Colonic mucosa (tissue), 4 donors: ENCODE measurements around the gene ELMO1. TPM values are rescaled to one million over a fixed set of nuclear protein-coding genes. Genes with fewer than 3 reads are reported as not detected.

ENCODE experiments used
- DNase-seq: peaks from one replicate; pipeline ENCODE4 v3.0.0-alpha.2; 2020
- H3K27ac ChIP-seq: fragments of 200-600 bp; one replicate; pipeline ENCODE4 v1.8.0; 2021
- H3K27me3 ChIP-seq: fragments of 200-600 bp; one replicate; pipeline ENCODE4 v1.8.0; 2021
- H3K36me3 ChIP-seq: fragments of 200-600 bp; one replicate; pipeline ENCODE4 v1.8.0; 2021
- H3K4me1 ChIP-seq: fragments of 200-600 bp; one replicate; pipeline ENCODE4 v1.8.0; 2021; ENCODE audit warnings: mild to moderate bottlenecking
- H3K4me3 ChIP-seq: fragments of 200-600 bp; one replicate; pipeline ENCODE4 v1.8.0; 2021
- H3K9ac ChIP-seq, 2 donors: one replicate each; pipeline ENCODE4 v1.7.0; 2013; ENCODE audit warnings: control low read depth in 2 of 2, low read depth in 2 of 2, low read length in 2 of 2
- H3K9me3 ChIP-seq: fragments of 200-600 bp; one replicate; pipeline ENCODE4 v1.8.0; 2021
- intact Hi-C: fragments of 100-400 bp; cut with DNase I; formaldehyde crosslinking; loops from one replicate; pipeline ENCODE4 v1.14.1; 2022
- total RNA-seq, 2 donors: library from RNA; stranded (reverse); fragmentation: NEBNext Ultra II Directional in 1 of 2; extraction: Animal tissue kit (Norgen Biotek cat#: 25700) in 1 of 2; gene quantifications; one replicate each; pipeline ENCODE4 v1.2.1, GENCODE V29; 2021
- TF ChIP-seq, protein P1 (sequence below): fragments of 200-600 bp; IDR thresholded peaks from one replicate; pipeline ENCODE4 v1.8.0; 2022; ENCODE audit warnings: antibody characterized with exemption, mild to moderate bottlenecking
- donor health status: healthy.
- donor health status: DM: no; HTN: no; CAD: no.
- donor health status: DM: no; HTN: no; CAD: no.

ELMO1 gene, protein sequence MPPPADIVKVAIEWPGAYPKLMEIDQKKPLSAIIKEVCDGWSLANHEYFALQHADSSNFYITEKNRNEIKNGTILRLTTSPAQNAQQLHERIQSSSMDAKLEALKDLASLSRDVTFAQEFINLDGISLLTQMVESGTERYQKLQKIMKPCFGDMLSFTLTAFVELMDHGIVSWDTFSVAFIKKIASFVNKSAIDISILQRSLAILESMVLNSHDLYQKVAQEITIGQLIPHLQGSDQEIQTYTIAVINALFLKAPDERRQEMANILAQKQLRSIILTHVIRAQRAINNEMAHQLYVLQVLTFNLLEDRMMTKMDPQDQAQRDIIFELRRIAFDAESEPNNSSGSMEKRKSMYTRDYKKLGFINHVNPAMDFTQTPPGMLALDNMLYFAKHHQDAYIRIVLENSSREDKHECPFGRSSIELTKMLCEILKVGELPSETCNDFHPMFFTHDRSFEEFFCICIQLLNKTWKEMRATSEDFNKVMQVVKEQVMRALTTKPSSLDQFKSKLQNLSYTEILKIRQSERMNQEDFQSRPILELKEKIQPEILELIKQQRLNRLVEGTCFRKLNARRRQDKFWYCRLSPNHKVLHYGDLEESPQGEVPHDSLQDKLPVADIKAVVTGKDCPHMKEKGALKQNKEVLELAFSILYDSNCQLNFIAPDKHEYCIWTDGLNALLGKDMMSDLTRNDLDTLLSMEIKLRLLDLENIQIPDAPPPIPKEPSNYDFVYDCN
- 1 to 10 TPM; 4.2 to 4.7 TPM for total RNA-seq

DNA sequence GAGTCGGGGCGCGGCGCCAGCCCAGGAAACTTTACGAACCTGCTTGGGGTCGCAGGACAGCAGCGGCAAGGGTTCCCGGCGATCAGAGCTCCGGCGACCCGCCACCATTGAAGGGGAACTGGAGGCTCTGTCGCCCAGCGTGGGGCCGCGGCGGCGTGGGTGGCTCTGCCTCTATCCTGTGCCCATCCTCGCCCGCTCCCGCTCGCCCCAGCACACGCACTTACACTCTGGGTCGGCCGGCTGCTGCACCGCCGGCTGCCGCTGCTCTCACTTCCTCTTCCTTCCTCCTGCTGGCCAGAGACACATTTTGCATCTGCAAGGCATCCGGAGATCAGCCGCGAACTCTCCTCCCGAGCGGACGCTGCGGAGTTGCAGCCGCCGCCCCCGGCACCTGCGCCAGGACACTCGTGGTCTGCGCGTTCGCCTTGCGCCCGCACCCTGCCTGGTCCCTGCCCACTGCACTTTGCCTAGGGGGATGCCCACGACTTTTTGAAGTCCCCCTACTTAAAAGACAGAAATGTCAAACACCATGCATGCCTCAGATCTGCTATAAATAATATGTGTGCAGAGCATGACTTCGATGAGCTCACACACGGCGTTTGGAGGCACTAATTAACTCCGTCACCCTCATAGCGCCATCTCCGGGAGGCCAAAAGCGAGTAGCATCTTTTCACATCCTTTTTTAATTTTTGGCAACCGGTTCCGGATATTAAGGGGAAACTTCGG, at the start of gene ELMO1:
Gene ELMO1 (minus strand): TSS at position 229 of the 726 bp plus-strand sequence. CDS start 106,174 bp downstream, outside the sequence.
- no peaks in the 10 kb centered on the region for H3K9me3 ChIP-seq
- intact Hi-C loops, result no loop called here
- H3K4me1 ChIP-seq, result no peaks in the 10 kb centered on the region
- TF ChIP-seq, protein P1, sequence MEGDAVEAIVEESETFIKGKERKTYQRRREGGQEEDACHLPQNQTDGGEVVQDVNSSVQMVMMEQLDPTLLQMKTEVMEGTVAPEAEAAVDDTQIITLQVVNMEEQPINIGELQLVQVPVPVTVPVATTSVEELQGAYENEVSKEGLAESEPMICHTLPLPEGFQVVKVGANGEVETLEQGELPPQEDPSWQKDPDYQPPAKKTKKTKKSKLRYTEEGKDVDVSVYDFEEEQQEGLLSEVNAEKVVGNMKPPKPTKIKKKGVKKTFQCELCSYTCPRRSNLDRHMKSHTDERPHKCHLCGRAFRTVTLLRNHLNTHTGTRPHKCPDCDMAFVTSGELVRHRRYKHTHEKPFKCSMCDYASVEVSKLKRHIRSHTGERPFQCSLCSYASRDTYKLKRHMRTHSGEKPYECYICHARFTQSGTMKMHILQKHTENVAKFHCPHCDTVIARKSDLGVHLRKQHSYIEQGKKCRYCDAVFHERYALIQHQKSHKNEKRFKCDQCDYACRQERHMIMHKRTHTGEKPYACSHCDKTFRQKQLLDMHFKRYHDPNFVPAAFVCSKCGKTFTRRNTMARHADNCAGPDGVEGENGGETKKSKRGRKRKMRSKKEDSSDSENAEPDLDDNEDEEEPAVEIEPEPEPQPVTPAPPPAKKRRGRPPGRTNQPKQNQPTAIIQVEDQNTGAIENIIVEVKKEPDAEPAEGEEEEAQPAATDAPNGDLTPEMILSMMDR, result peak; percentile 28
- H3K27me3 ChIP-seq, result peaks cover 12% of the 10 kb centered on the region
- peak within 1 kb of the TSS; percentile 65 for H3K4me3 ChIP-seq
- no peaks in the 10 kb centered on the region for H3K36me3 ChIP-seq
- H3K27ac ChIP-seq, result peak within 1 kb of the TSS; percentile 83
- peak; percentile 67 for DNase-seq
- peak within 1 kb of the TSS; percentile 62 to 87 for H3K9ac ChIP-seq

DNA sequence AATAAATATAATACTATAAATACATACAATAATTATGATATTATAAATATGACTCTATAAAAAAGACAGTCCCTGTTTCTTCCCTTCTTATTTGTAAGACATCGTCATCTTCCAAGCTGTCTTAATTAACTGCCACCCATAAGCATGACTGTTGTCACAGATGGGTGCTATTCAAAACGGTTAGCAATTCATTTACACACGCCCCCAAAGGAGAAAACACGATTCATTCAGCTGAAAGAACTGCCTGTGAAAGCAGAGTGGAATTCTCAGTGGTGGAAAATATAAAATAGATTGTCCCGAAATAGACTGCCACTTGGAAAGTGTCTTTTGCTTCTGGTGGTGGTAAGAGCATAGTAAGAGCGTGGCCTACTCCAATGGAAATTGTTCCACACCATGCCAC, 48.9 kb upstream of the ELMO1 start:
- TF ChIP-seq, protein P1, result no peak
- H3K4me3 ChIP-seq, result no peak overlapping the region
- no peaks in the 10 kb centered on the region for H3K36me3 ChIP-seq
- no peak overlapping the region for H3K9ac ChIP-seq
- H3K9me3 ChIP-seq, result no peaks in the 10 kb centered on the region
- no peak overlapping the region for H3K27ac ChIP-seq
- intact Hi-C loops, result loop anchor here (10.0 kb wide), 1 partner anchor 213 kb away; no protein-coding TSS in a partner anchor
- no peaks in the 10 kb centered on the region for H3K27me3 ChIP-seq
- no peak for DNase-seq
- H3K4me1 ChIP-seq, result no peaks in the 10 kb centered on the region

DNA sequence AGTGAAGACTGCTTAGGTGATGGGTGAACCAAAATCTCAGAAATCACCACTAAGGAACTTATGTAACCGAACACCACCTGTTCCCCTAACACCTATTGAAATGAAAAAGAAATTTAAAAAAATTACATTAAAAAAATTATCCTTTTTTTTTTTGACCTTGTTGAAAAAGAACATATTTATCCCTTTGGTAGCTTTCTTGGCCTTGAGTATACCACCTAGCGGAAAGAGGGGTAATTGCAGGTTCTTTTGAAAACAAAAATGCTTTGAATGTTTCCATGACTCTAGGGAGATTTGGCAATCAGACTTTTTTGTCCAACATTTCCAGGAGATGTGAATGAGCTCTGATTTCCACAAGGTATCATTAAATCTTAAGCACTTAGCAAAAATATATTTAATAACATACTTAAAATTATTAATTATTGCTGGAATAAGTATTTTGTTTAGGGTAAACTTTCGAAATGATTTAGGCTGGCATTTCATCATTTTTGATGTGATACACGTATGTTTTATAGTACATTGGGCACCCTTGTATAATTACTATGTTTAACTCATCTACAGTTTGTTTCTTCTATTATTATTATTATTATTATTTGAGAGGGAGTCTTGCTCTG, 47.0 kb upstream of the ELMO1 start:
- Histone ChIP-seq H3K27ac (no peak overlapping the region), H3K36me3 (no peaks in the 10 kb centered on the region)

DNA sequence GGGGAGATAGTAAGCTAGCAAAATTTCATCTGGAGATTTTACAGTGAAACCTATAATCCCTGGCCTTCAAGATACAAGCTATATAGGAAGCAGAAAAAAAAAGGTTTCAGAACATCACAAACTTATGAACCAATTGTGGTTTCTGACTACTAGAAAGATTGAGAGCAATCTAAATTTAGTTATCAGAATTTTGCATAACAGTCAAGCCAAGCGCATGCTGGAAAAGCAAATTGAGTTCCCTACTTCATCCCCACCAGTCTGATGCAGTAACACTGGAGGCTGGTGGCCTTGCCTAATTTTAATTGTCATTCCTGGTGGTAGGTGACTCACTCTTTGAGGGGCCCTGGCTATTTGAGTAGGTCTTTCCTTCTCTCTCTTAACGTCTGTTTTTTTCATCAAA, 46.3 kb upstream of the ELMO1 start:
- TF ChIP-seq, protein P1, result no peak
- intact Hi-C loops, result loop anchor here (10.0 kb wide), 1 partner anchor 210 kb away; no protein-coding TSS in a partner anchor
- Histone ChIP-seq H3K9ac (no peak overlapping the region), H3K27ac (no peak overlapping the region), H3K27me3 (no peaks in the 10 kb centered on the region), H3K36me3 (no peaks in the 10 kb centered on the region), H3K9me3 (no peaks in the 10 kb centered on the region), H3K4me1 (no peaks in the 10 kb centered on the region), H3K4me3 (no peak overlapping the region)
- no peak for DNase-seq

More for the DNA sequence above, 47.0 kb upstream of the ELMO1 start:
- no peak overlapping the region for H3K9ac ChIP-seq
- no peak overlapping the region for H3K4me3 ChIP-seq
- TF ChIP-seq, protein P1, result peak; percentile 67
- no peaks in the 10 kb centered on the region for H3K27me3 ChIP-seq
- H3K9me3 ChIP-seq, result no peaks in the 10 kb centered on the region
- no peaks in the 10 kb centered on the region for H3K4me1 ChIP-seq
- intact Hi-C loops, result loop anchor here (10.0 kb wide), 1 partner anchor 211 kb away; no protein-coding TSS in a partner anchor
- DNase-seq, result no peak

DNA sequence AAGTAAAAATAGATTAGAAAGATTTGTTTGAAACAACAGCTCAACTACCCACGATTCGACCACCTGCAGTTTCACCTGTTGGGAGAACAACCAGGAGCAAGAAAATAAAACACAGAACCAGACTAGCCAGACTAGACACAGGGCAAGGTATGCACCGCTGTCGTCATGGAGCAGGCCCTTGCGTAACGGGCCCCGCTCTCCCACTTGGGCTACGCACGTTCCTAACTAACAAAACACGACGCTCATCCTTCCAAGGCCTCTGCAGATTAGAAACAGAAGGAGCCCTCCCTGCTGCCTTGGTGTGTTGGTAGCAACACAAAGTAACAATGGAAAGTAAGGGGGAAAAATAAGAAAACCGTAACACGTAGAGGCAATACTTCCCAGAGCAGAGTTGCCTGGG, 45.1 kb upstream of the ELMO1 start:
- Histone ChIP-seq H3K36me3 (no peaks in the 10 kb centered on the region), H3K9me3 (no peaks in the 10 kb centered on the region), H3K27me3 (no peaks in the 10 kb centered on the region), H3K27ac (no peak overlapping the region), H3K9ac (no peak overlapping the region), H3K4me1 (no peaks in the 10 kb centered on the region), H3K4me3 (no peak overlapping the region)
- TF ChIP-seq, protein P1, result no peak
- intact Hi-C loops, result loop anchor here (10.0 kb wide), 1 partner anchor 209 kb away; no protein-coding TSS in a partner anchor
- DNase-seq, result no peak
